Left lung (tissue), 10 donors: ENCODE measurements around the gene NR1D1. TPM values are rescaled to one million over a fixed set of nuclear protein-coding genes. Genes with fewer than 3 reads are reported as not detected.
A peak's percentile ranks its signal among the peaks of the same experiment; 100 is the strongest.

Source experiments
- ATAC-seq: fragments of 200-7000 bp; cut with Tn5 transposase; one replicate; pipeline ENCODE4 v1.9.1; 2020; ENCODE audit warnings: moderate library complexity
- DNase-seq, 4 donors: peaks; one replicate each; pipeline ENCODE4 v3.0.0-alpha.2; 2013 to 2020
- H3K27ac ChIP-seq, 2 donors: fragments of 200-600 bp; sonication (generic) in 1 of 2; one replicate each; pipeline versions ENCODE4 v1.5.0 to v1.8.0; 2020 to 2021
- H3K27me3 ChIP-seq, 2 donors: fragments of 200-600 bp; sonication (generic) in 1 of 2; one replicate each; pipeline versions ENCODE4 v1.5.0 to v1.8.0; 2020 to 2021
- H3K36me3 ChIP-seq, 2 donors: fragments of 200-600 bp; sonication (generic) in 1 of 2; one replicate each; pipeline versions ENCODE4 v1.5.0 to v1.8.0; 2020 to 2021
- H3K4me1 ChIP-seq, 2 donors: fragments of 200-600 bp; one replicate each; pipeline ENCODE4 v1.8.0; 2021
- H3K4me3 ChIP-seq, 2 donors: fragments of 200-600 bp; sonication (generic) in 1 of 2; one replicate each; pipeline versions ENCODE4 v1.5.0 to v1.8.0; 2020 to 2021; ENCODE audit warnings: mild to moderate bottlenecking in 1 of 2
- H3K9me3 ChIP-seq, 2 donors: fragments of 200-600 bp; sonication (generic) in 1 of 2; one replicate each; pipeline versions ENCODE4 v1.5.0 to v1.8.0; 2020 to 2021
- CTCF ChIP-seq, 2 donors: fragments of 200-600 bp; sonication (generic) in 1 of 2; IDR thresholded peaks; one replicate each; pipeline versions ENCODE4 v1.5.0 to v1.8.0; 2021; ENCODE audit warnings: antibody characterized with exemption in 2 of 2
- intact Hi-C, 2 donors: fragments of 100-400 bp; cut with DNase I; formaldehyde crosslinking; loops; one replicate each; pipeline versions ENCODE4 v1.11.2 to v1.14.2; 2022
- polyA plus RNA-seq, 6 donors: library from polyadenylated mRNA; unstranded; fragments of 120-200 nt; gene quantifications; one replicate each; pipeline ENCODE4 v1.2.1, GENCODE V29; 2013; ENCODE audit not compliant: insufficient read length in 6 of 6
- total RNA-seq, 2 donors: library from RNA; stranded (reverse); fragmentation: NEBNext Ultra II Directional; extraction: Animal tissue kit (Norgen Biotek cat#: 25700); gene quantifications; one replicate each; pipeline ENCODE4 v1.2.1, GENCODE V29; 2021
- donor health status: DM: no; HTN: yes; CAD: no.
- donor health status: DM: no; HTN: no; CAD: no.

Gene NR1D1
- total and polyA plus RNA-seq, 8 donors = 3.0 to 11.4 (median 4.1) TPM

- H3K4me1 ChIP-seq = peaks cover 0 to 15% of the 10 kb centered on the region in 2 donors
- H3K9me3 ChIP-seq = no peaks in the 10 kb centered on the region
- no peaks in the 10 kb centered on the region for H3K27me3 ChIP-seq
- no peak overlapping the region for H3K4me3 ChIP-seq
- H3K36me3 ChIP-seq = peaks cover 3 to 68% of the 10 kb centered on the region in 2 donors
- no peak for DNase-seq
- intact Hi-C loops = no loop called here
- H3K27ac ChIP-seq = no peak overlapping the region
- no peak for ATAC-seq
- no peak for TF ChIP-seq CTCF (IDR thresholded peaks at IDR 0.05)
Observed at GRCh38 chr17:40087049-40087794, 13.2 kb downstream of the NR1D1 start.

GRCh38 chr17:40086150-40087044 lies 14.0 kb downstream of the NR1D1 start:
- H3K36me3 ChIP-seq = peaks cover 3 to 68% of the 10 kb centered on the region in 2 donors
- TF ChIP-seq CTCF (IDR thresholded peaks at IDR 0.05) = peak; percentile 69 to 78

GRCh38 chr17:40084477-40084876 lies 15.9 kb downstream of the NR1D1 start:
- intact Hi-C loops = no loop called here
- Histone ChIP-seq H3K27ac (no peak overlapping the region), H3K4me1 (peaks cover 0 to 4% of the 10 kb centered on the region in 2 donors), H3K4me3 (no peak overlapping the region), H3K27me3 (no peaks in the 10 kb centered on the region), H3K36me3 (peaks cover 3 to 66% of the 10 kb centered on the region in 2 donors), H3K9me3 (no peaks in the 10 kb centered on the region)
- DNase-seq = no peak
- TF ChIP-seq CTCF (IDR thresholded peaks at IDR 0.05) = no peak
- no peak for ATAC-seq

More at GRCh38 chr17:40086150-40087044, 14.0 kb downstream of the NR1D1 start:
- H3K27me3 ChIP-seq = no peaks in the 10 kb centered on the region
- peak; percentile 73 for ATAC-seq
- H3K9me3 ChIP-seq = no peaks in the 10 kb centered on the region
- DNase-seq = peak in 1 of 4 donors; percentile 67
- intact Hi-C loops = no loop called here
- peaks cover 0 to 9% of the 10 kb centered on the region in 2 donors for H3K4me1 ChIP-seq
- H3K27ac ChIP-seq = no peak overlapping the region
- no peak overlapping the region for H3K4me3 ChIP-seq

- peaks cover 0 to 32% of the 10 kb centered on the region in 2 donors for H3K36me3 ChIP-seq
- H3K27ac ChIP-seq = no peak overlapping the region
- intact Hi-C loops = no loop called here
- H3K27me3 ChIP-seq = no peaks in the 10 kb centered on the region
- H3K4me1 ChIP-seq = peaks cover 18 to 27% of the 10 kb centered on the region in 2 donors
- TF ChIP-seq CTCF (IDR thresholded peaks at IDR 0.05) = no peak
- DNase-seq = no peak
- no peaks in the 10 kb centered on the region for H3K9me3 ChIP-seq
- no peak overlapping the region for H3K4me3 ChIP-seq
- ATAC-seq = no peak
Observed at GRCh38 chr17:40079545-40079944, 20.8 kb downstream of the NR1D1 start.

GRCh38 chr17:40076591-40076990 lies 23.8 kb downstream of the NR1D1 start:
- H3K36me3 ChIP-seq = peaks cover 0 to 18% of the 10 kb centered on the region in 2 donors
- intact Hi-C loops = no loop called here
- no peak overlapping the region for H3K27ac ChIP-seq
- no peaks in the 10 kb centered on the region for H3K27me3 ChIP-seq
- H3K4me1 ChIP-seq = peaks cover 37 to 57% of the 10 kb centered on the region in 2 donors
- no peak overlapping the region for H3K4me3 ChIP-seq
- TF ChIP-seq CTCF (IDR thresholded peaks at IDR 0.05) = no peak
- no peak for DNase-seq
- no peak for ATAC-seq
- no peaks in the 10 kb centered on the region for H3K9me3 ChIP-seq
